Measurements from ENCODE around the gene PPP1R9A. TPM values are rescaled to one million over a fixed set of nuclear protein-coding genes. Genes with fewer than 3 reads are reported as not detected.

Gene PPP1R9A
- total RNA-seq, 2 experiments from 2014 or later = 0.07 TPM; not detected in 1

GRCh38 chr7:95286096-95286495, 378.7 kb downstream of the PPP1R9A start:
- Mint-ChIP-seq H3K9me3 (ENCODE audit: low read depth) (no peaks in the 10 kb centered on the region), H3K27me3 (peaks cover 18% of the 10 kb centered on the region), H3K36me3 (no peaks in the 10 kb centered on the region), H3K27ac (no peak overlapping the region), H3K4me3 (no peak overlapping the region), H3K4me1 (no peaks in the 10 kb centered on the region)
- CTCF ChIA-PET = no interaction called here
- ATAC-seq (no peak), DNase-seq (no peak)

- DNase-seq = no peak
- no peak overlapping the region for H3K4me3 Mint-ChIP-seq
- H3K36me3 Mint-ChIP-seq = no peaks in the 10 kb centered on the region
- no peak overlapping the region for H3K27ac Mint-ChIP-seq
- peaks cover 17% of the 10 kb centered on the region for H3K27me3 Mint-ChIP-seq
- no peak for ATAC-seq
- H3K9me3 Mint-ChIP-seq (ENCODE audit: low read depth) = no peaks in the 10 kb centered on the region
- CTCF ChIA-PET = no interaction called here
- H3K4me1 Mint-ChIP-seq = no peaks in the 10 kb centered on the region
Observed at GRCh38 chr7:95290166-95290830, 382.9 kb downstream of the PPP1R9A start.

DNA sequence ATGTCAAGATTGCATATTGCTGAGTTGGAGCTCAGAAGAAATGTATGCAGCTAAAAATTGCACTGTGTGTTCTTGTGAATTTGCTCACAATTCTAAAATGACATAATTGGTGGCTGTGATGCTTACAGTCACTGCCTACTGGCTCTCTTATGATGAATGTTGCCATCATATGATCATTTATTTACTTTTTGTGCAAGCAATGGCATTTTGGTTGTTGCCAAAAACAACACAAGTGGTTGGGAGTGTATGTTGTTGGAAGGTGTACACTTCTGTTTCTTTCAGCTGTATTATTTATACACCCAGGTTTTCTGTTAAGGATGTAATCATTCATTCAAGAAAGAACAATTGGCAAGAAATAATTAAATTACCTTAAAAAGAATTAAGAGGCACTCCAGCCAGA, 388.0 kb downstream of the PPP1R9A start:
- H3K4me3 Mint-ChIP-seq = no peak overlapping the region
- no peaks in the 10 kb centered on the region for H3K4me1 Mint-ChIP-seq
- CTCF ChIA-PET = no interaction called here
- H3K27me3 Mint-ChIP-seq = peaks cover 8% of the 10 kb centered on the region
- no peak overlapping the region for H3K27ac Mint-ChIP-seq
- no peaks in the 10 kb centered on the region for H3K9me3 Mint-ChIP-seq (ENCODE audit: low read depth)
- no peaks in the 10 kb centered on the region for H3K36me3 Mint-ChIP-seq
- ATAC-seq = no peak
- DNase-seq = no peak

- Mint-ChIP-seq H3K27ac (no peak overlapping the region), H3K36me3 (no peaks in the 10 kb centered on the region), H3K4me1 (no peaks in the 10 kb centered on the region), H3K27me3 (peaks cover 6% of the 10 kb centered on the region), H3K4me3 (no peak overlapping the region), H3K9me3 (ENCODE audit: low read depth) (no peaks in the 10 kb centered on the region)
- CTCF ChIA-PET = no interaction called here
- no peak for ATAC-seq
- DNase-seq = no peak
Observed at GRCh38 chr7:95296456-95296855, 389.1 kb downstream of the PPP1R9A start.

DNA sequence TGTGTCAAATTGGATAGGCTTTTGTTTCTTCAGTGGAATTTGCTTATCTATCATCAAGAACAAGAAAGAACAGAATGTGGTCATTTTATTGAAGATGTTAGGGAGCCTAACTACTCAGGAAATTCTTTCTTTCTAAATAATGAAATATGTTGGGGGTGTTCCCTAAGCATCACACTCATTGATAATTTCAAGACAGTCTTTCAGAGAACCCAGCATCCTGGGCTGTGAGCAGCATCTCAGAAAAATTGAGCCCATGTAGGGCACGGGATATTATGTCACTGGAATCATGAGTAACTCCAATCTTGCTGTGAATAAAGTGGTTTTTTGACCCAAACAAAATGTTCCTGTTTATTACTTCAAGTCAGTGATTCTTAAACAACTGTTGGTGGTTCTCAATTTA, 389.6 kb downstream of the PPP1R9A start:
- Mint-ChIP-seq H3K4me1 (no peaks in the 10 kb centered on the region), H3K36me3 (no peaks in the 10 kb centered on the region), H3K4me3 (no peak overlapping the region), H3K27me3 (peaks cover 7% of the 10 kb centered on the region), H3K9me3 (ENCODE audit: low read depth) (no peaks in the 10 kb centered on the region), H3K27ac (no peak overlapping the region)
- DNase-seq (no peak), ATAC-seq (no peak)
- CTCF ChIA-PET = no interaction called here

DNA sequence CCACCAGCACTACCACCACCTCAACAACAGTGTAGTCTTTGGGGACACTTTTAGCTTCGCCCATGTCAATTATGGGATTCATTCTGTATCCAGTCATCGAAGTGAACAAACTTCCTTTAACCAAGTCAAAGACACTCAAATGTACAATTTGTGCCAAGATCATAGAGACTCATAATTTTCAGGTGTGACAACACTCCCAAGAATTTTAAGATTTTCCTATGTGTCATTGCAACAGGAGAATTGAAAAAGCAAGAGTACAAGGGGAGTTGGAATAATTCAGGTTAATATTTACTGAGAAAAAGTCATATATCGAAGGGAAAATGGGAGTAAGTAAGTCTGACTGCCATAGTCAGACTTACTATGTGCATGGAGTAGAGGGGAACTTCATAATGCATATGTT, 390.7 kb downstream of the PPP1R9A start:
- CTCF ChIA-PET = no interaction called here
- ATAC-seq (no peak), DNase-seq (no peak)
- no peak overlapping the region for H3K27ac Mint-ChIP-seq
- no peak overlapping the region for H3K4me3 Mint-ChIP-seq
- peaks cover 10% of the 10 kb centered on the region for H3K27me3 Mint-ChIP-seq
- H3K4me1 Mint-ChIP-seq = no peaks in the 10 kb centered on the region
- no peaks in the 10 kb centered on the region for H3K9me3 Mint-ChIP-seq (ENCODE audit: low read depth)
- H3K36me3 Mint-ChIP-seq = no peaks in the 10 kb centered on the region

DNA sequence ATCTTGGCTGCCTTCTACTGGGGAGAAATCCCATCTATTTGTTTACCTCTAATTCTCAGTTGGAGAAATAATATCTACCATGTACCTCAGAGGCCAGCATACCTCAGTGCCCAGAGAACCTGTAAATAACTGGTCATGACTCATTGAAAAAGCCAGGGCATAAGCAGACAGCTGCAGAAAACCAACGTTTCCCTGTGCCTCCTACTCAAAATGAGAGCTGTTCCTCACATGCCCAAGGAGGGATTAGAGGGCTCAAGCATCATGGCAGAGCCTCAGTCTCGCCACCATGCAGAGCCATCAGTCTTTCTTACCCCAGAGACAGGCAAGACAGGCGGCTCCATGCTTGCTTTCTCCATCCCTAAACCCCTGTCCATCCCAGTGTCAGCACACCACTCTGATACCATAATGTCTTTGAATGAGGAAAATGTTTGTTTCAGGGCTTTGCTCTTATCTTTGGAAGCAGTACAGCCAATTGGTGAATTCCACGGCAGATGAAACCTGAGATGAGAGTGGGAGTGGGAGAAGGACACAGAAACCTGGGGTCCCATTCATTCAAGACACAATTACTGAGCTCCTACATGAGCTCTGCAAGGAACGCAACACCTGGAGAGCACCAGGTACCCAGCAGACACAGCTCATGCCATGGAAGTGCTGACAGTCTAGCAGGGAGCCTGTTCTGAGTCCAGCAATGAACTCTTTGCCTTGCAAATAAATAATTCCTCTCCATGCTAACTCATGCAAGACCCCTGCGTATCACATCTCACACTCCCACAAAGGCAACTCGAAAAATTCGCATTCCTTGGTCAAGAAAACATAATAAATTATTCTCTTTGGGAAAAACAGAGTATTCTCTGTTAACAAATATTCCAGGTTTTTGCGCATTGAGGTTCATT, 395.9 kb downstream of the PPP1R9A start:
- no peak overlapping the region for H3K27ac Mint-ChIP-seq
- peaks cover 11% of the 10 kb centered on the region for H3K27me3 Mint-ChIP-seq
- ATAC-seq (no peak), DNase-seq (no peak)
- no peaks in the 10 kb centered on the region for H3K36me3 Mint-ChIP-seq
- no peak overlapping the region for H3K4me3 Mint-ChIP-seq
- H3K9me3 Mint-ChIP-seq (ENCODE audit: low read depth) = no peaks in the 10 kb centered on the region
- CTCF ChIA-PET = no interaction called here
- no peaks in the 10 kb centered on the region for H3K4me1 Mint-ChIP-seq

DNA sequence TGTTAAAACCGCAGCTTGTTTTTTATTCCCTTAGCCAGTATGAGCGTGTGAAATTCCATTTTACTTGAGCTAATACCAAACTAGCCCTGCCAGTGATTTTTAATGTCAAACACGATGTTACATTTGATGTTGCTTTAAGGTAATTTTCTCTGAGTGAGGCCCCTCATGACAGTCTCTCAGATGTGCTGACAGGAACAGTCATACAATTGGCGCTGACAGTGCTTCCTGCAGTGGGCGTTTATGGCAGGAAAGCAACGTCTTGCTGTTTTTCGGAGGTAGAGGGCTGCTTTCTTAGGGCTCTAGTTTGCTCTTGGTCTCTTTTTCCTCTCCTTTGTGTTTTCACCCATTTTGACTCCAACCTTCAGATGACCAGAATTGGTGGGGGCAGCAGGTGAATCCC, 397.6 kb downstream of the PPP1R9A start:
- Mint-ChIP-seq H3K4me1 (no peaks in the 10 kb centered on the region), H3K27ac (no peak overlapping the region), H3K27me3 (peaks cover 11% of the 10 kb centered on the region), H3K9me3 (ENCODE audit: low read depth) (no peaks in the 10 kb centered on the region), H3K36me3 (no peaks in the 10 kb centered on the region), H3K4me3 (no peak overlapping the region)
- no peak for DNase-seq
- no peak for ATAC-seq
- CTCF ChIA-PET = no interaction called here

GRCh38 chr7:95309951-95310350, 402.6 kb downstream of the PPP1R9A start:
- Mint-ChIP-seq H3K4me3 (no peak overlapping the region), H3K27ac (no peak overlapping the region), H3K27me3 (peaks cover 8% of the 10 kb centered on the region), H3K4me1 (no peaks in the 10 kb centered on the region), H3K9me3 (ENCODE audit: low read depth) (no peaks in the 10 kb centered on the region), H3K36me3 (no peaks in the 10 kb centered on the region)
- CTCF ChIA-PET = no interaction called here
- no peak for DNase-seq
- no peak for ATAC-seq

DNA sequence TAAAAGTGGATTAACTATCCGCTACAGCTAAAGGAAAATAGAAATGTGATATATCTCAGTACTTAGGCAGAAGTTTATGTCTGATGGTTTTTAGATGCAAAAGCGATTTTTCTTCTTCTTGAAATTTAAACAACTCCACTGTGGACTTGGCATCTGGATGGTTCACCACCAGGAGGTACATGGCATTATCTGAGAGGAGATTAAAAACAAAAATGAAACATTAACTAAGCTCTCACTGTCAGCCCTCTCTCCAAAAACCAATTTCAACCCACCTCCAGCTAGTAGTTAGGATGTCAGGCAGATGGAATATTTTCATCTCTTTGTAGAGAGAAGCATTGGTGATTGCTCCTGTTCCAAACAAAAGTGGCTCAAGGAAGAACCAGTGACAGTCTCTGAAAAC, 404.0 kb downstream of the PPP1R9A start:
- CTCF ChIA-PET = no interaction called here
- Mint-ChIP-seq H3K27me3 (peaks cover 9% of the 10 kb centered on the region), H3K4me3 (no peak overlapping the region), H3K36me3 (no peaks in the 10 kb centered on the region), H3K4me1 (no peaks in the 10 kb centered on the region), H3K27ac (no peak overlapping the region), H3K9me3 (ENCODE audit: low read depth) (no peaks in the 10 kb centered on the region)
- ATAC-seq = no peak
- DNase-seq = no peak

- H3K27ac Mint-ChIP-seq = no peak overlapping the region
- CTCF ChIA-PET = no interaction called here
- DNase-seq = no peak
- H3K36me3 Mint-ChIP-seq = no peaks in the 10 kb centered on the region
- ATAC-seq = no peak
- H3K9me3 Mint-ChIP-seq (ENCODE audit: low read depth) = no peaks in the 10 kb centered on the region
- H3K4me3 Mint-ChIP-seq = no peak overlapping the region
- H3K4me1 Mint-ChIP-seq = no peaks in the 10 kb centered on the region
- H3K27me3 Mint-ChIP-seq = peaks cover 7% of the 10 kb centered on the region
Observed at GRCh38 chr7:95312561-95312960, 405.2 kb downstream of the PPP1R9A start.

- ATAC-seq (no peak), DNase-seq (no peak)
- Mint-ChIP-seq H3K27me3 (peaks cover 4% of the 10 kb centered on the region), H3K27ac (no peak overlapping the region), H3K4me3 (no peak overlapping the region), H3K4me1 (no peaks in the 10 kb centered on the region), H3K36me3 (no peaks in the 10 kb centered on the region), H3K9me3 (ENCODE audit: low read depth) (no peaks in the 10 kb centered on the region)
- CTCF ChIA-PET = no interaction called here
Observed at GRCh38 chr7:95316588-95316987, 409.2 kb downstream of the PPP1R9A start.

DNA sequence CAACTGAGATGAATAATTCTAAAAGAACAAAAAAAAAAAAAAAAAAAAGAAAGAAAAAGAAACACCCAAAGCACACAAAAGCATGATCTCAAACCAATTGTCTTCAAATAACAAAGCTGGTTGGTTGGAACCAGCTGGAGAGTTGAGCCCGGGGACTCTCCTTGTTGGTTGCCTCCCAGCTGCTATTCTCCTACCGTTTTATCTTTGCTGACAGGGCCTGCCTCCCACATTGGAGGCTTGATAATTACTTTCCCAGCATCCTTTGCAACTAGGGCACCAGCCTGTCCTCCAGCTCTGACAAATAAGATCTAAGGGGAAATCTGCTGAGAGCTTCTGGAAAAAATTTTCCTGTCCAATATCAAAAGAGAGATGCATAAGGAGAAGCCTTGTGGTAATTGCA, 410.2 kb downstream of the PPP1R9A start:
- Mint-ChIP-seq H3K4me1 (no peaks in the 10 kb centered on the region), H3K4me3 (no peak overlapping the region), H3K9me3 (ENCODE audit: low read depth) (no peaks in the 10 kb centered on the region), H3K36me3 (no peaks in the 10 kb centered on the region), H3K27ac (no peak overlapping the region), H3K27me3 (peaks cover 4% of the 10 kb centered on the region)
- CTCF ChIA-PET = no interaction called here
- ATAC-seq = no peak
- DNase-seq = no peak

DNA sequence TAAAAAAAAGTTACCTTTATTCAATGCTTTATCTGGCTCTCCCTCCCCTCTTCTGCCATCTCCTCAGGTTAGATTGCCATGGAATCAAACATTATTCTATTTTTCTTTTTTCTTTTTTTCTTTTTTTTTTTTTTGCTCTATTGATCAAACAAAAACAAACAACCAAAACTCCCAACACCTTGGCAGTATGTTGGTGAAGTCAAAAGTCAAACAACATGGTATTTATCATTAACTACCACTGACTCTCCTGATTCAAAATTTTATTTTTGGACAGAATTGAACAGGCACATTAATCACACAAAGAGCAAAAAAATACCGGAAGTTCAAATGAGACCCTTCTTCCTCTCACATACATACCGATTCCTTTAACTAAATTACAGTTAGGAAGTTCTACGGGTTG, 410.6 kb downstream of the PPP1R9A start:
- no peaks in the 10 kb centered on the region for H3K9me3 Mint-ChIP-seq (ENCODE audit: low read depth)
- no peaks in the 10 kb centered on the region for H3K36me3 Mint-ChIP-seq
- CTCF ChIA-PET = no interaction called here
- H3K4me3 Mint-ChIP-seq = no peak overlapping the region
- ATAC-seq (no peak), DNase-seq (no peak)
- H3K27me3 Mint-ChIP-seq = peaks cover 4% of the 10 kb centered on the region
- no peak overlapping the region for H3K27ac Mint-ChIP-seq
- H3K4me1 Mint-ChIP-seq = no peaks in the 10 kb centered on the region
